Naive thymus-derived CD4-positive, alpha-beta T cell (primary cell): ENCODE data around the gene TNFSF15. TPM values are rescaled to one million over a fixed set of nuclear protein-coding genes. Genes with fewer than 3 reads are reported as not detected.
A peak's percentile ranks its signal among the peaks of the same experiment; 100 is the strongest.

Source experiments
- ATAC-seq: fragments of 150-1000 bp; cut with Tn5 transposase; 2 replicates; pipeline ENCODE4 v1.10.0; 2021; ENCODE audit warnings: mild to moderate bottlenecking, moderate library complexity
- CTCF ChIA-PET: fragments of 350-600 bp; sonication (Branson Sonifier 250); formaldehyde crosslinking; loops from one replicate; lab custom pipeline; 2021; ENCODE audit warnings: antibody characterized with exemption; lab: Charles Lee
- POLR2A ChIA-PET: fragments of 350-600 bp; sonication (Branson Sonifier 250); formaldehyde crosslinking; loops from one replicate; lab custom pipeline; 2021; ENCODE audit warnings: antibody characterized with exemption, inconsistent platforms; lab: Charles Lee
- DNase-seq, 9 donors: peaks; one replicate each; pipeline versions ENCODE4 v3.0.0 to v3.0.0-alpha.2; 2020 to 2022; ENCODE audit warnings: mixed read lengths in 1 of 9
- H3K27ac ChIP-seq: one replicate; pipeline ENCODE4 v1.7.0; 2013; ENCODE audit warnings: mild to moderate bottlenecking, low read depth, low read length, moderate library complexity
- H3K27me3 ChIP-seq, 2 donors: one replicate each; pipeline ENCODE4 v1.7.0; 2013; ENCODE audit warnings: low read length in 2 of 2, mild to moderate bottlenecking in 2 of 2, moderate library complexity in 2 of 2; ENCODE audit not compliant: control insufficient read depth in 2 of 2, insufficient read depth in 2 of 2
- H3K36me3 ChIP-seq, 3 experiments: 1 replicate in 2 of 3; 2 replicates in 1 of 3; pipeline ENCODE4 v1.7.0; 2013; ENCODE audit warnings: low read length in 3 of 3, mild to moderate bottlenecking in 3 of 3, moderate library complexity in 1 of 3; ENCODE audit not compliant: insufficient read depth in 3 of 3, control insufficient read depth in 2 of 3
- H3K4me1 ChIP-seq, 2 donors: one replicate each; pipeline ENCODE4 v1.7.0; 2013; ENCODE audit warnings: low read length in 2 of 2, mild to moderate bottlenecking in 2 of 2, moderate library complexity in 1 of 2; ENCODE audit not compliant: control insufficient read depth in 2 of 2, insufficient read depth in 2 of 2
- H3K4me3 ChIP-seq: 2 replicates; pipeline ENCODE4 v1.7.0; 2013; ENCODE audit warnings: mild to moderate bottlenecking, low read length
- H3K9me3 ChIP-seq, 3 experiments: 1 replicate in 2 of 3; 2 replicates in 1 of 3; pipeline ENCODE4 v1.7.0; 2013; ENCODE audit warnings: low read length in 3 of 3; ENCODE audit not compliant: control insufficient read depth in 2 of 3
- H3K27ac Mint-ChIP-seq, 9 donors: one replicate each; pipeline ENCODE4 v1.8.0; 2020 to 2022; ENCODE audit warnings: mixed read lengths in 9 of 9, mild to moderate bottlenecking in 8 of 9, moderate library complexity in 5 of 9, inconsistent platforms in 2 of 9
- H3K27me3 Mint-ChIP-seq, 5 donors: one replicate each; pipeline ENCODE4 v1.8.0; 2021 to 2022; ENCODE audit warnings: mixed read lengths in 5 of 5, mild to moderate bottlenecking in 1 of 5
- H3K36me3 Mint-ChIP-seq, 5 donors: one replicate each; pipeline ENCODE4 v1.8.0; 2020 to 2022; ENCODE audit warnings: mixed read lengths in 5 of 5, mild to moderate bottlenecking in 3 of 5, inconsistent platforms in 1 of 5
- H3K4me1 Mint-ChIP-seq, 7 donors: one replicate each; pipeline ENCODE4 v1.8.0; 2020 to 2022; ENCODE audit warnings: mixed read lengths in 7 of 7, mild to moderate bottlenecking in 3 of 7, inconsistent platforms in 1 of 7
- H3K4me3 Mint-ChIP-seq, 10 donors: one replicate each; pipeline ENCODE4 v1.8.0; 2020 to 2022; ENCODE audit warnings: mild to moderate bottlenecking in 10 of 10, mixed read lengths in 10 of 10, moderate library complexity in 6 of 10, inconsistent platforms in 2 of 10
- H3K9me3 Mint-ChIP-seq, 11 donors: one replicate each; pipeline ENCODE4 v1.8.0; 2020 to 2022; ENCODE audit warnings: mixed read lengths in 11 of 11, mild to moderate bottlenecking in 4 of 11, inconsistent platforms in 1 of 11, moderate library complexity in 1 of 11
- intact Hi-C, 2 donors: fragments of 100-400 bp; cut with micrococcal nuclease; formaldehyde crosslinking; loops; one replicate each; pipeline ENCODE4 v1.15.1; 2023
- polyA plus RNA-seq, 2 donors: library from polyadenylated mRNA; unstranded; fragments of 300-500 nt; fragmentation: Illumina TruSeq; gene quantifications; one replicate each; pipeline ENCODE4 v1.2.3, GENCODE V29; 2021
- total RNA-seq, 6 experiments: library from RNA in 5 of 6; stranded (reverse) in 5 of 6; gene quantifications; 1 replicate in 5 of 6; 2 replicates in 1 of 6; pipeline ENCODE4 v1.2.3 and lab custom pipeline; 2021 to 2026

Gene TNFSF15
- total and polyA plus RNA-seq, 7 experiments from 2014 or later, result 0.44 to 3.8 TPM; not detected in 5

DNA sequence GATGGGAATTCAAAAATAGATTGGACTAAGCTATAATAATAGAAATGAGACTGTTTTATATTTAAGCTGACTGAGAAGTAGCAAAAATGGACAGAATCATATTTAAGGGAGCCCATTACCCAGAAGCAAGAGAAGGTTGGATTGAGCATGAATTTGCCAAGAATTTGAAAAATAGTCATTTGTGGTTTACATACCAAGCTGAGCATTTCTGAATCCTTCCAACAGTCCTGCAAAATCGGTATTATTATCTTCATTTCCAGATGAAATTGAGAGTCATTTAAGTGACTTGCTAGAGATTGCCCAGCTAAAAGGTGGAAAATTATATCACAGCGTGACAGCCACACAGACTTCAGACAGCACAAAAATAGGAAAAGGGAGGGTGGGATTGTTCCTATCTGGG, 48.4 kb downstream of the TNFSF15 start:
- Histone ChIP-seq H3K36me3 (no peaks in the 10 kb centered on the region), H3K4me1 (peaks cover 4 to 13% of the 10 kb centered on the region in 2 donors), H3K27me3 (no peaks in the 10 kb centered on the region), H3K4me3 (no peak overlapping the region), H3K27ac (no peak overlapping the region), H3K9me3 (peaks cover 0 to 4% (median 0%) of the 10 kb centered on the region in 3 experiments)
- intact Hi-C loops, result no loop called here
- ChIA-PET CTCF (interaction anchor here (0.6 kb wide), 1 partner anchor 453 kb away, joined by 3 read pairs; no protein-coding TSS in a partner anchor), POLR2A (no interaction called here)
- Mint-ChIP-seq H3K9me3 (peaks cover 0 to 16% (median 0%) of the 10 kb centered on the region in 11 donors), H3K4me3 (no peak overlapping the region), H3K36me3 (peaks cover 0 to 10% (median 0%) of the 10 kb centered on the region in 5 donors), H3K27ac (no peak overlapping the region), H3K4me1 (peaks cover 7 to 28% (median 12%) of the 10 kb centered on the region in 7 donors), H3K27me3 (no peaks in the 10 kb centered on the region)
- no peak for ATAC-seq
- no peak for DNase-seq

DNA sequence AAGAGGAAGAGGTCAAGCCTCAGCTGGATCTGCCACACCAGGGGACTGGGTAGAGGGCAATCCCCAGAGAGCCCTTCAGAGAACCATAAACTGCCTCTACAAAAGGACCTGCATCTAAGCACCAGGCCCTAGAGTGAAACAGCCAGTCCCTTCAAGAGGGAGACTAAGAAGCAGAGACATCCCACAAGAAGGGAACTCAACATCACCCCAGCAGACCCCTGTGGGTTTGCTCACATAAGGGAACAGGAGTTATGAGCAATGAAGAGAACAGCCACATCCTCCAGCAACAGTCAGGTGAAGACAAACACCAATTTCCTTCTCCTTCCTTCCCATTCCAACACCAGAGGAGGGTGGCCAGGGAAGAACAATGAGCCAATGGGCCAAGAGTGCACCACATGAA, 48.9 kb downstream of the TNFSF15 start:
- Histone ChIP-seq H3K9me3 (peaks cover 0 to 4% (median 0%) of the 10 kb centered on the region in 3 experiments), H3K27ac (no peak overlapping the region), H3K4me1 (peaks cover 4 to 13% of the 10 kb centered on the region in 2 donors), H3K27me3 (no peaks in the 10 kb centered on the region), H3K4me3 (no peak overlapping the region), H3K36me3 (no peaks in the 10 kb centered on the region)
- no peak overlapping the region for H3K4me3 Mint-ChIP-seq
- no peaks in the 10 kb centered on the region for H3K27me3 Mint-ChIP-seq
- CTCF ChIA-PET, result interaction anchor here (0.6 kb wide), 1 partner anchor 452 kb away, joined by 3 read pairs; no protein-coding TSS in a partner anchor
- peaks cover 0 to 16% (median 0%) of the 10 kb centered on the region in 11 donors for H3K9me3 Mint-ChIP-seq
- POLR2A ChIA-PET, result no interaction called here
- intact Hi-C loops, result no loop called here
- H3K27ac Mint-ChIP-seq, result no peak overlapping the region
- H3K4me1 Mint-ChIP-seq, result peaks cover 7 to 28% (median 12%) of the 10 kb centered on the region in 7 donors
- peaks cover 0 to 10% (median 0%) of the 10 kb centered on the region in 5 donors for H3K36me3 Mint-ChIP-seq
- DNase-seq (no peak), ATAC-seq (no peak)

DNA sequence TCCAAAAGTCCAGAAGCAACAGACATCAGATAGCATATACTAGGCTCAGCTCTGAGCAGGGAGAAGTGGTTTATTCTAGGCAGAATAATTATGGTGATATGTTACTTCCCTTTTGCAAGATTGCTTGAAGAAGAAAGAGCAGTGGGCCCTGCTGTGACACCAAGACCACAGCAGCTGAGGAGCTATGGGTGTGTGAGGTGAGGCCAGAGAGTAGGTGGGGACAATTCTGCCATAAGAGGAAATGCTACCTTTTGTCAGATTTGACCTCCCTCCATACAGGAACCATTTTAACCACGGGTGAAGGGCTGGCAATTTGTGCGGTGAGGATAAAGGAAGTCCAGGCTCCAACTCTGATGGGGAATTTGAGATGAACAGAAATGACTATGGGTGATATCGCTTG, 51.3 kb downstream of the TNFSF15 start:
- Mint-ChIP-seq H3K36me3 (peaks cover 0 to 20% (median 0%) of the 10 kb centered on the region in 5 donors), H3K27me3 (no peaks in the 10 kb centered on the region), H3K9me3 (peaks cover 0 to 26% (median 4%) of the 10 kb centered on the region in 11 donors), H3K4me3 (no peak overlapping the region), H3K27ac (peak overlapping the region in 1 of 9 donors; percentile 3), H3K4me1 (peaks cover 7 to 31% (median 12%) of the 10 kb centered on the region in 7 donors)
- ATAC-seq, result peak; percentile 74
- no peak for DNase-seq
- intact Hi-C loops, result no loop called here
- no peaks in the 10 kb centered on the region for H3K27me3 ChIP-seq
- no peak overlapping the region for H3K27ac ChIP-seq
- H3K9me3 ChIP-seq, result peaks cover 0 to 4% (median 0%) of the 10 kb centered on the region in 3 experiments
- ChIA-PET CTCF (no interaction called here), POLR2A (no interaction called here)
- H3K4me1 ChIP-seq, result peaks cover 4 to 13% of the 10 kb centered on the region in 2 donors
- H3K36me3 ChIP-seq, result no peaks in the 10 kb centered on the region
- H3K4me3 ChIP-seq, result no peak overlapping the region

DNA sequence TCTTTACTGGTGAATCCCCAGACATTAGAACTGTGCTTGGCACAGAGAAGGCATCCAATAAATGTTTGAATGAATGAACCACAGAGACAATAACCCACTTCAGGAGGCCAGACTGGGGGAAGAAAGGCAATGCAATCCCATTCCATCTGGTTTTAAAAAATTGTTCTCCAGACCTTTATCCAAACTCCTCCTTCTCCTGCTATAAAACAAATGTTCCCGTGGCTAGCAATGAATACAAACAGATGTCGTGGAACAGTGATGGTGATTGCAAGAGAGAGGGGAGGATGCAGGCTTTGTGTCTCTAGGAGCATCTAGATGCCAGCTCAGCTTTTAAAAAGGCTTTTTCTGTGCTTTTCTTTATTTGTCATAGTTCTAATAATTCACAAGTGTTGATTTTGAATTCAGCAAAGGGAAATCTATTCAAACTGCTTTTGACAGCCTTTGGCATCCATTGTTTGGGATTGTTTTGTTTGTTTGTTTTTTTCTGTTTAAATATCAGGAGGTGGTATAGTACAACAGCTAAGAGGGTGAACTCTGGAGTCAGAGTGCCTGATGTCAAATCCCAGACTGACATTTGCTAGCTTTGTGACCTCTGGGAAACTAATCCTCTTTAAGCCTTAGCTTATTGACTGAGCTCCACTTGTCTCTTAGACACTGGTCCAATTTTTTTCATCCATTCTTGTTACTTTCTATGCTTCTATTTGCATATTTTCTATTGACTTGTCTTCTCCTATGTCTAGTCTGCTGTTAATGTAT, 59.1 kb downstream of the TNFSF15 start:
- Mint-ChIP-seq H3K36me3 (peaks cover 0 to 22% (median 0%) of the 10 kb centered on the region in 5 donors), H3K4me1 (peaks cover 0 to 16% (median 0%) of the 10 kb centered on the region in 7 donors), H3K9me3 (peaks cover 0 to 10% (median 0%) of the 10 kb centered on the region in 11 donors), H3K27me3 (no peaks in the 10 kb centered on the region), H3K4me3 (no peak overlapping the region), H3K27ac (peak overlapping the region in 3 of 9 donors; percentile 11 to 43 (median 14))
- CTCF ChIA-PET, result no interaction called here
- intact Hi-C loops, result no loop called here
- Histone ChIP-seq H3K36me3 (no peaks in the 10 kb centered on the region), H3K4me1 (no peaks in the 10 kb centered on the region), H3K4me3 (no peak overlapping the region), H3K27ac (no peak overlapping the region), H3K27me3 (no peaks in the 10 kb centered on the region), H3K9me3 (no peaks in the 10 kb centered on the region)
- POLR2A ChIA-PET, result no interaction called here
- DNase-seq (no peak), ATAC-seq (no peak)

DNA sequence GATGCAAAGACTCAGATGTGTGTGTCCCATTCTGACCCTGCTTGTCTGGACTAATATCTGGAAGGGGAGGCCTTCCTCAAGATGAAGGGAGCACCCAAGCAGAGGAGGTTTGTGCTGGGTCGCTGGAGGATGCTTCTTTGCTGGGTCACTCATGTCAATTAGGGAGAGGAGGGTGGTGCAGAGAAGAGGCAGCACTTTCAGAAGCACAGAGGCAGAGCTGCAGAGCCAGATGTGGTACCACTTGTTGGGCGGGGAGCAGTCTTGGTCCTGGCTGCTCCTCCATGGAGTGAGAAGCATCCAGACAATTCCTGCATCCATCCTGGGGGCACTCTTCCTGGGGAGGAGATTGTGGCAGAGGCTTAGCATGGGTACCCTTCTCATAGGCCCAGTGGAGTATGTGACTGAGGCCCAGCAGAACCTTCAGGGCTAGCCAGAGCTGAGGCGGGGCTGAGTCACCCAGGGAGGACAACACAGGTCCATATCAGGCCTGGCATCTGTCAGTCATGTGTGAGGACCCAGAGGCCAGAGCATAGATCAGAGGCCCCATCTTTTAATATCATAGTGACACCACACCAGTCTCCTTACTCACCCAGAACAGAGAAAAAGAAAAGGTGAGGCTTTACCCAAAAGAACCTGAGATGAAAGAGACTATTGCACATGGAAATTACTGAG, 59.8 kb downstream of the TNFSF15 start:
- Mint-ChIP-seq H3K9me3 (peaks cover 0 to 10% (median 0%) of the 10 kb centered on the region in 11 donors), H3K4me3 (no peak overlapping the region), H3K4me1 (peaks cover 0 to 21% (median 0%) of the 10 kb centered on the region in 7 donors), H3K36me3 (peaks cover 0 to 22% (median 0%) of the 10 kb centered on the region in 5 donors), H3K27me3 (no peaks in the 10 kb centered on the region), H3K27ac (peak overlapping the region in 2 of 9 donors; percentile 4 to 10)
- ChIA-PET POLR2A (no interaction called here), CTCF (interaction anchor here (0.7 kb wide), 1 partner anchor 268 kb away, joined by 3 read pairs; no protein-coding TSS in a partner anchor)
- no peaks in the 10 kb centered on the region for H3K36me3 ChIP-seq
- no peak overlapping the region for H3K4me3 ChIP-seq
- H3K27ac ChIP-seq, result no peak overlapping the region
- no peaks in the 10 kb centered on the region for H3K9me3 ChIP-seq
- H3K27me3 ChIP-seq, result no peaks in the 10 kb centered on the region
- no peaks in the 10 kb centered on the region for H3K4me1 ChIP-seq
- intact Hi-C loops, result no loop called here
- no peak for DNase-seq
- no peak for ATAC-seq

DNA sequence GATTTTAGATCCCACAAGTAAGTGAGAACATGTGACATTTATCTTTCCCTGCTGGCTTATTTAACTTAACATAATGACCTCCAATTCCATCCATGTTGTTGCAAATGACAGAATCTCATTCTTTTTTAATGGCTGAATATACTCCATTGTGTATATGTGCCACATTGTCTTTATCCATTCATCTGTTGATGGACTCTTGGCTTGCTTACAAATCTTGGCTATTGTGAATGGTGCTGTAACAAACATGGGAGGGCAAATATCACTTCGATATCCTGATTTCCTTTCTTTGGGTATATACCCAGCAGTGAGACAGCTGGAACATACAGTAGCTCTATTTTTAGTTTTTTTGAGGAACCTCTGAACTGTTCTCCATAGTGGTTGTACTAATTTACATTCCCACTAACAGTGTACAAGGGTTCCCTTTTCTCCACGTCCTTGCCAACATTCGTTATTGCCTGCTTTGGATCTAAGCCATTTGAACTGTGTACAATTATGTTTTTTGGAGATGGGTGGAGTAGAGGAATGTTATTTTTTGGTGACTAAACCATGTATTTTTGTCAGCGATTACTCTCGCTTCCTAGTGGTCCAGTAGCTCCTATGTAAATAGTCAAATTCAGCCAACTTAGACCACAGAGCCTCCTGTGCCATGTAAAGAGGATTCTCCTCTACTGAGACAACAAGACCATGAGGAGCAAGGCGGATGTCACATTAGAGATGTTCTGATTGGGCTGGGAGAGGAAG, 60.6 kb downstream of the TNFSF15 start:
- ATAC-seq, result no peak
- H3K4me1 Mint-ChIP-seq, result peaks cover 0 to 25% (median 0%) of the 10 kb centered on the region in 7 donors
- ChIA-PET CTCF (interaction anchor here (0.7 kb wide), 1 partner anchor 269 kb away, joined by 3 read pairs; no protein-coding TSS in a partner anchor), POLR2A (interaction anchor here (0.8 kb wide), 1 partner anchor 193 kb away, joined by 4 read pairs; no protein-coding TSS in a partner anchor)
- Histone ChIP-seq H3K4me3 (no peak overlapping the region), H3K9me3 (no peaks in the 10 kb centered on the region), H3K27me3 (no peaks in the 10 kb centered on the region), H3K4me1 (no peaks in the 10 kb centered on the region), H3K27ac (no peak overlapping the region), H3K36me3 (no peaks in the 10 kb centered on the region)
- no peak overlapping the region for H3K27ac Mint-ChIP-seq
- H3K36me3 Mint-ChIP-seq, result peaks cover 0 to 22% (median 0%) of the 10 kb centered on the region in 5 donors
- H3K9me3 Mint-ChIP-seq, result peaks cover 0 to 7% (median 0%) of the 10 kb centered on the region in 11 donors
- peaks cover 0 to 2% (median 0%) of the 10 kb centered on the region in 5 donors for H3K27me3 Mint-ChIP-seq
- intact Hi-C loops, result no loop called here
- no peak overlapping the region for H3K4me3 Mint-ChIP-seq
- DNase-seq, result no peak
